ENCODE measurements around the gene GUCY2C. TPM values are rescaled to one million over a fixed set of nuclear protein-coding genes. Genes with fewer than 3 reads are reported as not detected.

Gene GUCY2C
- total RNA-seq, 2 experiments from 2014 or later = 0.16 to 0.32 TPM

DNA sequence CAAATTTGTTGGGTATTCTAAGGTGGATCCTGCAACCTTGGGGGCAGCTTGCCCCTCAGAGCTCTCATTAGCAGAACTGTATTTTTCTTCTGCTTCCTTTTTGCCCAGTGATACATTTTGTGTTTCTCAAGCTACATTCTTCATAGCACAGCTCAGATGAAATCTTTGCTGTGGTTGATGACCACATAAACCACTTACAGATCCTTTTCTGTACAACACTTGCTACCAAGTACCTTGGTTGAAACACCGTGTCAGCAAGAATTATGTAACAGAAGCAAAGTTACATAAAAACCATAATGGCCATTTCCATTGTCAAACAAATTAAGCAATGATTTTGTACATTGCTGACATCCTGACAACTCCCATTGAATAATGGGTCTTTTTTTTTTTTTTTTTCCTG, 119.1 kb downstream of the GUCY2C start:
- BruUV-seq (replicated peaks) = no TSS peak
- Histone ChIP-seq H3K9me3 (ENCODE audit: low read length) (no peaks in the 10 kb centered on the region), H3K79me2 (ENCODE audit: insufficient read depth, low read depth, low read length) (no peaks in the 10 kb centered on the region), H3K4me2 (ENCODE audit: low read length) (peak overlapping the region; percentile 67), H4K20me1 (ENCODE audit: insufficient read depth, low read length) (no peaks in the 10 kb centered on the region), H3K36me3 (ENCODE audit: insufficient read depth, low read length) (no peaks in the 10 kb centered on the region), H3K9me2 (ENCODE audit: insufficient read depth, low read length) (no peaks in the 10 kb centered on the region), H3K4me3 (ENCODE audit: low read depth, low read length, poor library complexity, severe bottlenecking) (peak overlapping the region; percentile 41), H3K27ac (ENCODE audit: low read depth, low read length, poor library complexity, severe bottlenecking) (peak overlapping the region; percentile 93), H3K4me1 (ENCODE audit: insufficient read depth, low read length, poor library complexity, severe bottlenecking) (peaks cover 62% of the 10 kb centered on the region), H2AFZ (ENCODE audit: low read length) (peak overlapping the region; percentile 72; the same call in 1 of the 2 replicates)
- POLR2A ChIA-PET = interaction anchor here (0.5 to 3.9 kb wide), 10 partner anchors 9 to 274 kb away, joined by 3 to 23 read pairs (median 4); partner anchors contain the start of gene PLBD1
- TF ChIP-seq, protein P1, sequence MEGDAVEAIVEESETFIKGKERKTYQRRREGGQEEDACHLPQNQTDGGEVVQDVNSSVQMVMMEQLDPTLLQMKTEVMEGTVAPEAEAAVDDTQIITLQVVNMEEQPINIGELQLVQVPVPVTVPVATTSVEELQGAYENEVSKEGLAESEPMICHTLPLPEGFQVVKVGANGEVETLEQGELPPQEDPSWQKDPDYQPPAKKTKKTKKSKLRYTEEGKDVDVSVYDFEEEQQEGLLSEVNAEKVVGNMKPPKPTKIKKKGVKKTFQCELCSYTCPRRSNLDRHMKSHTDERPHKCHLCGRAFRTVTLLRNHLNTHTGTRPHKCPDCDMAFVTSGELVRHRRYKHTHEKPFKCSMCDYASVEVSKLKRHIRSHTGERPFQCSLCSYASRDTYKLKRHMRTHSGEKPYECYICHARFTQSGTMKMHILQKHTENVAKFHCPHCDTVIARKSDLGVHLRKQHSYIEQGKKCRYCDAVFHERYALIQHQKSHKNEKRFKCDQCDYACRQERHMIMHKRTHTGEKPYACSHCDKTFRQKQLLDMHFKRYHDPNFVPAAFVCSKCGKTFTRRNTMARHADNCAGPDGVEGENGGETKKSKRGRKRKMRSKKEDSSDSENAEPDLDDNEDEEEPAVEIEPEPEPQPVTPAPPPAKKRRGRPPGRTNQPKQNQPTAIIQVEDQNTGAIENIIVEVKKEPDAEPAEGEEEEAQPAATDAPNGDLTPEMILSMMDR (conservative IDR thresholded peaks at IDR 0.05; ENCODE audit: low read length) = no peak
- TF ChIP-seq EZH2phosphoT487 (IDR thresholded peaks at IDR 0.05; ENCODE audit: borderline replicate concordance, low read depth, low read length) = no peak
- intact Hi-C loops (cut with micrococcal nuclease; ENCODE audit: unreplicated experiment) = loop anchor here (1.0 to 5.0 kb wide), 2 partner anchors 36 to 340 kb away; no protein-coding TSS in a partner anchor
- CTCF ChIA-PET (ENCODE audit: unreplicated experiment) = interaction anchor here (0.6 kb wide), 1 partner anchor 36 kb away, joined by 3 read pairs; no protein-coding TSS in a partner anchor
- DNase-seq (ENCODE audit: low spot score) = peak; percentile 79

DNA sequence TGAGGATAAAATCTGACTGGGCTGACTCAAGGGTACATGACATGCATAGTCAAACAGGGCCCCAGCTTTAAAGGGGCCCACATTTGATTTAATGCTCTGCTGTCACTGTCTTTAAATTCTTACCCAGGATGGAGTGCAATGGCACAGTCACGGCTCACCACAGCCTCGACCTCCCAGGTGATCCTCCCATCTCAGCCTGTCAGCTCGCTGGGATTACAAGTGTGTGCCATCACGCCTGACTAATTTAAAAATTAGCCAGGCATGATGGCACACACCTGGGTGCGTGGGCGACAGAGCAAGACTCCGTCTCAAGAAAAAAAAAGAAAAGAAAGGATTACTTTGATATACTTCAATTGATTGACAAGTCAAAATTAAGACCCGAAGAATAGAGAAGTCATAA, 119.5 kb downstream of the GUCY2C start:
- BruUV-seq (replicated peaks) = no TSS peak

More for the DNA sequence above, 119.5 kb downstream of the GUCY2C start:
- H3K4me1 ChIP-seq (ENCODE audit: insufficient read depth, low read length, poor library complexity, severe bottlenecking) = peaks cover 62% of the 10 kb centered on the region
- peak overlapping the region; percentile 67 for H3K4me2 ChIP-seq (ENCODE audit: low read length)
- intact Hi-C loops (cut with micrococcal nuclease; ENCODE audit: unreplicated experiment) = loop anchor here (1.0 to 5.0 kb wide), 2 partner anchors 36 to 340 kb away; no protein-coding TSS in a partner anchor
- ChIA-PET POLR2A (interaction anchor here (0.5 to 3.9 kb wide), 13 partner anchors 9 to 275 kb away, joined by 3 to 23 read pairs (median 4); partner anchors contain the start of gene PLBD1), CTCF (ENCODE audit: unreplicated experiment) (no interaction called here)
- TF ChIP-seq EZH2phosphoT487 (IDR thresholded peaks at IDR 0.05; ENCODE audit: borderline replicate concordance, low read depth, low read length) = no peak
- TF ChIP-seq, protein P1 (conservative IDR thresholded peaks at IDR 0.05; ENCODE audit: low read length) = no peak
- H3K9me3 ChIP-seq (ENCODE audit: low read length) = no peaks in the 10 kb centered on the region
- DNase-seq (ENCODE audit: low spot score) = peak; percentile 93
- no peaks in the 10 kb centered on the region for H3K79me2 ChIP-seq (ENCODE audit: insufficient read depth, low read depth, low read length)
- H3K9me2 ChIP-seq (ENCODE audit: insufficient read depth, low read length) = no peaks in the 10 kb centered on the region
- peak overlapping the region; percentile 93 for H3K27ac ChIP-seq (ENCODE audit: low read depth, low read length, poor library complexity, severe bottlenecking)
- H4K20me1 ChIP-seq (ENCODE audit: insufficient read depth, low read length) = no peaks in the 10 kb centered on the region
- no peaks in the 10 kb centered on the region for H3K36me3 ChIP-seq (ENCODE audit: insufficient read depth, low read length)
- H2AFZ ChIP-seq (ENCODE audit: low read length) = peak overlapping the region; percentile 72; the same call in 1 of the 2 replicates
- H3K4me3 ChIP-seq (ENCODE audit: low read depth, low read length, poor library complexity, severe bottlenecking) = peak overlapping the region; percentile 41
